GM21360 (cell line): ENCODE data around the gene RUNDC1.

Experiments used
- ATAC-seq: cut with Tn5 transposase; IDR thresholded peaks from one replicate; pipeline ENCODE4 v1.9.1; 2021; ENCODE audit warnings: mild to moderate bottlenecking, moderate library complexity; ENCODE audit not compliant: unreplicated experiment

Gene RUNDC1

DNA sequence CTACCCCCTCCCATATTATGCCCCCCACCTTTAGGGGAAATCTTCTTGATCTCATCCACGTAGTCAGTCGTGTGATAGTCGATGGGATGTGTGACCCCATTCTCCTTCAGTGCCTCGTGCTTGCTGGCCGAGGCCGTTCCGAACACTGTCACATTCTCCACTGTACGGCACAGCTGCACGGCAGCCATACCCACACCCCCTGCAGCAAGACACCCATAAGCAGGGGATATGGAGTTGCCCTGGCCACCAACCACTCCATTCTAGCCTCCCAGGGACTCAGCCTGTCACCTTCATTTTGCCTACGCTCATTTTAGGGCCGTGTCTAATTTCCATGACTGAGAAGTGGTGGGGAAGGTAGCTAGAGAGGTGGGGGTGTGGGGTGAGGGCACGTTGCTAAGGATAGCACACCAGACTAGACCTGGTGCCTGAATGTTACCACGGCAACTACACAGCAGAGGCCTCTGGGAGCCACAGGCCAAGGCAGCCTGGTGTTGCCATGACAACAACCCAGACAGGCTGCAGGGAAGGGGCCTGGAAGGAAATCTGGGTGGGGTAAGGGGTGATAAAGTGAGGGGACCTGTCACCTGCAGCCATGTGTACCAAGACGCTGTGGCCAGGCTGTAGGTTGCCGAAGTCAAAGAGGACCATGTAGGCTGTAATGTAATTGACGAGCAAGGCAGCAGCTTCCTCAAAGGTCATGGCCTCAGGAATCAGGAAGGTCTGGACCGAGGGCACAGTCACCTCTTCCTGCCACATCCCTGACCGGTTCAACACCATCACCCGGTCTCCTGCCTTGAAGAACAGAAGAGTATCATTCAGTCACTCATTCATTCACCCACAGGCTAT lies 37.9 kb downstream of the RUNDC1 start:
- no peak for ATAC-seq

DNA sequence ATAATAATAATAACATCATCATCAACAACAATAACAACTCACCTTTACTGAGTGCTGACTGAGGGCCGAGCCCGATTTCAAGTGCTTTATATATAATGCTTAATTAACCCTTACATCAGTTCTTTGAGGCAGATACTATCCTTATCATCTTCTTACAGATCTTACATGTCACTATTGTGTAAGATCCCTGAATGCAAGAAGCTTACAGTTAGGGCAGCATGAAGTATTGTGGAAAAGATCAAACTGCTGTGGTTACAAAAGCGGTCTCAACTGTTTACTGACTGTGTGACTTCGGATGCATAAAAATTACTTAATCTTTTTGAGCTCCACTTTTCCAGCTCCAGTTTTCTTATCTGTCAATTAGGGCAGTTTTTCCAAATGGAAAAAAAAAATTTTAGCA lies 38.6 kb downstream of the RUNDC1 start:
- ATAC-seq: no peak

DNA sequence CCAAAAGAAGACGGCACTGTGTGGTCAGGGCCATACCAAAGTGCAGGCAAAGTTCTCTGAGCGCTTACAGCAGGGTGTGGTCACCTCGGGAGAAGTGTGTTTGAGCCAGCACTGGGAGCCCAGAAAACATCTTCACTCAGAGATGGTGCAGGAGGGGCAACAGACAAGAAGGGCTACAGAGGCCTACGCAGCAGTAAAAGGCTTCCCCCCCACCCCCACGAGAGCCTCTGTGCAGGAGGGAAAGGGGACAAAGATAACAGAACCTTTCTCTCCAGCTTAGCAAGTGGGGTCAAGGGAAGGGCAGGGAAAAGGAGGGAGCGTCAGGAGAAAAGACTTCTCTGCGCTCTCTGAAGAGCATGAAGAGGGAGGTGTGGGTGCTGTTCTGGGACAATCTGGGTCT lies 39.1 kb downstream of the RUNDC1 start:
- no peak for ATAC-seq

DNA sequence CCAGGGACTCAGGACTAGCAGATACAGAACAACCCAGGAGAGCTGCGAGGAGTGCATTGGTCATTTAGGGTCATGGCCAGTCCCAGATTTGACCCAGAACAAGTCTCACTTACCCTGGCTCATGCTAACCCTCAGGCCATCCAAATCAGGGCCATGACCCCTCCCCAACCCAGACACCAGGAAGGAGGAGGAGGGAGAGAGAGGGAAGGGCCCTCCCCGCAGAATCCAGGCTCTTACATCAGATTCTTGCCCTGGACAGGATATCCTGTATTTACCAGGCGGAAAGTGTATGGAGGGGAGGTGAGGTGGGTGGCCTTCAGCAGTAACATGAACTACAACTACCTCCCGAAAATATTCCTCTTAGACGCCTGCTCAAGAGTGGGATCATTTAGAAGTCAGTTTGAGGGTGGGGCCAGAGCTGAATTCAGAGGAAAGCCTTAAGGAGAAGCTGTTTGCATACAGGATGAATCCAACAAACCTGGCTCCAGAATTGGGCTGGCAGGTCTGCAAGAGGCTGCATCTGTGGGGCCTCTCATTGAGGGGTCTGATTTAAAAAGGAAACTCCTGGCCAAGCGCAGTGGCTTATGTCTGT lies 39.8 kb downstream of the RUNDC1 start:
- no peak for ATAC-seq

DNA sequence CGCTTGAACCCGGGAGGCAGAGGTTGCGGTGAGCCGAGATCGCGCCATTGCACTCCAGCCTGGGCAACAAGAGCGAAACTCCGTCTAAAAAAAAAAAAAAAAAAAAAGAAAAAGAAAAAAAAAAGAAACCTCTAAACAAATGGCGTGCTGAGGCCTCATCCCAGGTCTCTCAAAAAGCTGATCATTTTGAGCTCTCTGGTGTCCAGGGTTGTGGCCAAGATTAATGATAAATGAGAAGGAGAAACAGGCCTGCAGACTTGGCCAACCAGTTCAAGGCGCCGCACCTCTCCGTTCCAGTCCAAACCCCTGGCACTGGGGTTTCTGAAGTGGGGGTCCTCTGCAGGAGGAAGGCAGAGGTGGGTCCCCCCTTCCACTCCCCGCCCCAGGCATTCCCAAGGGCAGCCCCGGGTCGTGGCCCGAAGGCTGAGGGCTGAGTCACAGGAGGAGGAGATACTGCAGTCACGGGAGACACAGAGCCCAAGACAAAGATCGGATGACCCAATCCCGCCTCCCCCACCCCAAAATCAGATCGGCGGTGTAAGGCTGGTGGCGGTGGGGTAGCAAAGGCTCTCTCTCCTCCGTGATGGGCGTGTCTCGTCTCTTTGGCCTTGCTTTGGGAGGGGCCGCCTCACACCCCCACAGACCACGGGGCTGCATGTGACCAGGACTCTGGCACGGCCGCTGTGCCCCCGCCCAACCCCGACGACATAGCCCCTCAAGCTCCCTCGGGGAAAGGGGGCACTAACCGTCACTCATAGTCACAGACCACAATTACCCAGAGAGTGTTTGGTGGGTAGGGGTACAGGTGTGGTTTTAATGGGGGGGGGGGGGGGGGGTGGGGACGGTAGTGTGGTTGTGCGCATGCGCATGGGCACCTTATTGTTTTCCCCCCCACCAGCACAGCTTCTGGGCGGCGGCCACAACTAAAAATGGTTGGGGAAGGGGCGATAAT lies 40.7 kb downstream of the RUNDC1 start:
- ATAC-seq: no peak

DNA sequence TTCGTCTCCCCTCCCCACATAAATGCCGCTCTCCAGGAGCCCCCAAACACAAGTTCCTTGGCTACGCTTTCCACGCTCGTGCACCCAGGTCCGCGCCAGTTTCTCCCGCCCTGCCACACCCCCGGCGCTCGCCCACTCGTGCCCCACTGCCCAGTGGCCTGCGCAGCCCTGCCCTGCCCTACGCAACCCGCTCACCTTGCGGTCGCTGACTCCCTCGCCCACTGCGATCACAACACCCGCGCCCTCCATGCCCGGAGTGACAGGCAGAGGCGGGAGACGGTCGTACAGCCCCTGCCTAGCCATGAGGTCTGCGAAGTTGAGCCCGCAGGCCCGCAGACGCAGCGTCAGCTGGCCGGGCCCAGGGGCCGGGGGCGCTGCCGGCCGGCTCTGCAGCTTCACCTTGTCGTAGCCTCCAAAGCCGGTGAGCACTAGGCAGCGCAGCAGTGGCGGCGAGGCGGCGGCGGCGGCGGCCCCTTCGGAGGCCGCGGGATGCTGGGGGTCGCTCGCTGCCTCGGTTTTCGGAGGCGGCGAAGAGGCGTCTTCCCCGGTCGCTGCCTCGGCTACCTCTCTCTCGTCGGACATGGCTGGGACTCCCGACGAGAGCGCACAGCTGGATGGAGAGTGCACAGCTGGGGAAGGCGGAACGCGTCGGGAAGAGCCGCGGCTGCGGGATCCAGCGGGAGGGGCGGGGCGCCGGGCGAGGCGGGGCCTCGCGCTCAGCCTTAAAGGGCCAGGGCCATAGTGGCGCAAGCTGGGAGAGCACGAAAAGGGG lies 41.6 kb downstream of the RUNDC1 start, which contains the start of gene VAT1:
Gene VAT1, minus strand, starts transcription at position 645 of the 772 bp plus-strand sequence. Its CDS starts 63 bp downstream, at position 582.
- no peak for ATAC-seq

DNA sequence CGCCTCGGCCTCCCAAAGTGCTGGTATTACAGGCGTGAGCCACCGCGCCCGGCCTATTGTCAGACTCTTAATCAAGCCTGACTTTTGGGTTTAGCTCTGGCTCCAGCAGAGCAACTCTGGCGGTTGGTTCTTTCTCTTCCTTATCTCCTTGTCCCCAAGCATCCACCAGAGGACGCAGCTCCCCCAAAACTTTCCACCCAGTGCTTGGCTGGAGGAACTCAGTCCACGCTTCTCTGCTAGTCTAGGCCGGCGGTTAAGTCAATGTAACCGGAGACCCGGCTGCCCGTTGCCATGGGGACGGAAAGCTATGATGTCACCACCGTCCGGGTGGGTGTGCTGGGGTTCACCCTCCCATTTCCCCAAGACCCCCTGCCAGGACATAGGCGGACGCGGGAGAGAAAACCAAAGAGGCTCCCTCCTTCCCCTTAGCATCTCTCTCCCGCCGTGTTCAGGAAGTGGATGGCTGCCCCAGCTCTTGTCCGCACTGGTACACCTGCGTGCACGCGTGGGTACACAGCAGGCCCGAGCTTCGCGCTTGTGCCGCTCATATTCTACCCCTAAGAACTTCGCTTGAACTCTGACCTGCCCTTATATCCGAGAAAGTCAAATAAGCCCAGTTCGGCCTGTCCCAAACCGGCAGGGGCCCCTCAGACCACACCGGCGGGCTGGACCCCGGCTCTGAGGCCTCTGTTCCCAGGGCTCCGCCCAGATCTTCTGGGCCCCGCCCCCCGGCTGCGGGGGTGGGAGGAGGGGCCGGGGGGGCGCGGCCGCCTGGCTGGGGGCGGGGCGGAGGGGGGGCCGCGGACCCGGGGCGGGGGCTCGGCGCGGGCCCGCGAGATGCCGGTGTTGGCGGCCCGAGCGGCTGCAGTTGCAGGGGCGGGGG lies 44.3 kb downstream of the RUNDC1 start, which contains the start of gene RND2:
Gene RND2, plus strand, starts transcription at position 825 of the 883 bp plus-strand sequence. CDS start 117 bp downstream, outside the sequence.
- ATAC-seq: no peak

DNA sequence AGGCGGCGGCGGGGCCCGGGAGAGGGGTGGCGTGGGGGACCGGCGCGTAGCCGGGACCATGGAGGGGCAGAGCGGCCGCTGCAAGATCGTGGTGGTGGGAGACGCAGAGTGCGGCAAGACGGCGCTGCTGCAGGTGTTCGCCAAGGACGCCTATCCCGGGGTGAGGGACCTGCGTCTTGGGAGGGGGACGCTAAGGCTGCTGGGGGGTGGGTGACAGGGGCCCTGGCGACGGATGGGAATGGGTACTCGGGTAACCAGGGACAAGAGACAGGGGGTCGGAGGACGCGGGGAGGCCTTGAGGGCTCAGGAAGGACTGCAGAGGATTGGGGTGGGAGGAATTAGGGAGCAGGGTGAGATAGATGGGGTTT lies 44.9 kb downstream of the RUNDC1 start:
- no peak for ATAC-seq

DNA sequence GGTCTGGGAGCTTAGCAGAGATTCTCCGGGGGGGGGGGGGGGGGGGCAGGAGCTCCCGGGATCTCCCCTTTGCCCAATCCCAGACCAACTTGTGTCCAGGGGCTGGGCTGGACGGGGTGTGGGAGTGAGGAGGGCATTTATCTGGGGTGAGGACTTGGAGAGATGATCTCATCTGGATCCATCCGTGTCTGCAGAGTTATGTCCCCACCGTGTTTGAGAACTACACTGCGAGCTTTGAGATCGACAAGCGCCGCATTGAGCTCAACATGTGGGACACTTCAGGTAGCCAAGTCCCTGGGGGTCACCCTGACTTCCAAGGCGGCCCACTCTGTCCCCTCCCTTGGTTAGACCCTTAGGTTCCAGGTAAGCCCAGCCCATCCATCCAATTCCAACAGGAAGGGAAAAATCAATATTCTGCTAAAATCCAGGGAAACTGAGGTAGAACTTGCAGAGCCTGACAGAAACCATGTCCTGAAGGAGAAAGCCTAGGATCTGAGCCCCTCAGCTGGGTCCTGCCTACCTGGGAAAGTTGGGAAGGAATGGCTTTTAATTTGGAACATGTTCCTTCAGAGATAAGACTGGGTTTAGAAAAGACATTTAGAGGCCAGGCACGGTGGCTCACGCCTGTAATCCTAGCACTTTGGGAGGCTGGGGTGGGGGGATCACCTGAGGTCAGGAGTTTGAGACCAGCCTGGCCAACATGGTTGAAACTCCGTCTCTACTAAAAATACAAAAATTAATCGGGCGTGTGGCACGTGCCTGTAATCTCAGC lies 45.6 kb downstream of the RUNDC1 start:
- no peak for ATAC-seq

DNA sequence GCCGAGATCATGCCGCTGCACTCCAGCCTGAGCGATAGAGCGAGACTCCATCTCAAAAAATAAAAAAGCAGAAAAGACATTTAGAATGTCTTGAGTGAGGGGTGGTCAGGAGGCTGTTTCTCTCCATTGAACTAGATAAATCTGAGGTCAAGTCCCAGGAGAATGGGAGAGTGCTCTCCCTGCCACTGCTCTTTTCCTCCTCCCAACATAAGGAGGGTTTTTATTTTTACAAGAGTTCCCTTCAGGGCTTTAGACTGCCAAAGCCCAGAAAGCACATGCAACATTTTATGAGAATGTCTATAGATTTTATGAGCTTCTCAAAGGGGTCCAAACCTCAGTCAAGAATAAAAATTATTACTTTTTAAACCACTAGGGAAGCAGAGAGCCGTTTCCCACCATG lies 46.2 kb downstream of the RUNDC1 start:
- ATAC-seq: no peak

DNA sequence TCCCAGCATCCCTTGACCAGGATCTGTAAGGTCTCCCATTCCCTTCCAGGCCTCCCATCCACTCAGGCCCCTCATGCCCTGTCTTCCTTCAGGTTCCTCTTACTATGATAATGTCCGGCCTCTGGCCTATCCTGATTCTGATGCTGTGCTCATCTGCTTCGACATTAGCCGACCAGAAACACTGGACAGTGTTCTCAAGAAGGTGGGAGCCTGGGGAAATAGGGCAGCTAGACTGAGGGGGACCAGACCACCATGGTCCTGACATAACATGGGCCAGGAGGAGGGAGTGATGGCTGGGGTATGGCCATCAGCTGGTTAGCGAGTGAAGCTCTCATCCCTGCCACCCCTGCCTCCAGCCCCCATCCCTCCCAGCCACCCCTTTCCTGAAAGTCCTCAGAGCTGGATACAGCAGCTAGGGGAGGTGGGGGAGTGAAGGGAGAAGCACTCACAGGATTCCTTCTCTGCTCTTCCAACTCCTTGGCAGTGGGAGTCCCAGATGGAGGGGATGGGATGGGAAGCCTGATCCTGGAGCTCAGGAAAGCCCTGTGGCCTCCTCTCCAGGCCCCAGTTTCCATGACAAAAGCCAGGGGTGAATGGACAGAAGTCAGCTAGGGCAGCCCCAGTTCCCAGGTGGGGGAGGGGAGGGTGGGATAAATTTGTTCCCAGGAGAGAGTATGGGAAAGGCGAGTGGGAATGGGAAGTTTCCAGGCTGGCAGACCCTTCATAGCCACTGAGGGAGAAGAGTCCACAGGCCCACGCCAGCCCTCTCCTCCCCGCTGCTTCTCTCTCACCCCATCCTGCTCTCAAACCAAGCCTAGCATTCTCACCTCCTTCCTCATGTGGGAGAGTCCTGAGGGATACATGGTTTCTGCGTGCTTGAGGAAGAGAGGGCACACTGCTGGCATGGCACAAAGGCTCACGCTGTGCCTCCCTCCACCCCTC lies 47.0 kb downstream of the RUNDC1 start:
- no peak for ATAC-seq

DNA sequence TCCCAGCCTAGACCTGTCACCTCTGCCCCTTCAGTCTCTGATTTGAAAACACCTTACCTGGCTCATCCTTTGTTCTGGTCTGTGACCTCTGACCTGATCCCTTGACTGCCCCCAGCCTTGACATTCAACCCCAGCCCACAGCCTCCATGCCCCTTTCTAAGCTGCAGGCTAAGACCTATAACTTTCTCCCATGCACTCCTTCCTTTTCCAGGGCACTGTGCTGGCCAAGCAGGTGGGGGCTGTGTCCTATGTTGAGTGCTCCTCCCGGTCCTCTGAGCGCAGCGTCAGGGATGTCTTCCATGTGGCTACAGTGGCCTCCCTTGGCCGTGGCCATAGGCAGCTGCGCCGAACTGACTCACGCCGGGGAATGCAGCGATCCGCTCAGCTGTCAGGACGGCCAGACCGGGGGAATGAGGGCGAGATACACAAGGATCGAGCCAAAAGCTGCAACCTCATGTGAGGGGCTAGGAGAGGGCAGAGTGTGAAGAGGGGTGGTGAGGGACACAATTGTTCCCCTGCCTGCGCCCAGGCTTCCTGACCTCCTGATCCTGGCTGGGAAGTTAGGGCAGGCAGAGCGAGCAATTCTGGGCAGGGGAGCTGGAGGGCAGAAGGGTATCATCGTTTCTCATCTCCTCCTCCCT lies 48.0 kb downstream of the RUNDC1 start:
- no peak for ATAC-seq

DNA sequence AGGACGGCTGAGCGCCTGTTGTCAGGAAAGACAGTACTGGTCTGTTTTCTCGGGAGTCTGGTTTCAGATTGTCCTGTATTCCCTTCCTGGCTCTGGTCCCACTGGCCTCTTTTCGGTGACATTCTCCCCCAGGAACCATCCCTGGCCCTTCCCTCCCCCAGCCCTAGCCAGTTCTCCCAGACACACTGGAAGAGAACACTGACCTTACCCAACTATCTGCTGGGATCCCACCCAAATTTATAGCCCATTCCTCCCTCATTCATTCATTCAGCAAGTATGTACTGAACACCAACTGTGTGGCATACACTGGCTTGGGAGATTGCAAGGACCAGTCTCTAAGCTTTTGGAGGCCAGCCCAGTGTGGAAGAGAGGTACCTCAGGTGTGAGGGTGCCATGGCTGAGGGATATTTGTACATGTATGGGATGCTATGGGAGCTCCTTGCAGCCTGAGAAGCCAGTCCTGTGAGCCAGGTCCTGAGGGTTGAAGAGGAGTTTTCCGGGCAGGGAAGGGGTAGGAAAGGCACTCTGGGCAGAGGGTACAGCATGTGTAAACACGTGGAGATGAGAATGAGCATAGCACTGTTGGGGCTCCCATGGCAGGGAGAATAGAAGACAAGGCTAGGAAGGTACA lies 49.9 kb downstream of the RUNDC1 start:
- ATAC-seq: no peak

DNA sequence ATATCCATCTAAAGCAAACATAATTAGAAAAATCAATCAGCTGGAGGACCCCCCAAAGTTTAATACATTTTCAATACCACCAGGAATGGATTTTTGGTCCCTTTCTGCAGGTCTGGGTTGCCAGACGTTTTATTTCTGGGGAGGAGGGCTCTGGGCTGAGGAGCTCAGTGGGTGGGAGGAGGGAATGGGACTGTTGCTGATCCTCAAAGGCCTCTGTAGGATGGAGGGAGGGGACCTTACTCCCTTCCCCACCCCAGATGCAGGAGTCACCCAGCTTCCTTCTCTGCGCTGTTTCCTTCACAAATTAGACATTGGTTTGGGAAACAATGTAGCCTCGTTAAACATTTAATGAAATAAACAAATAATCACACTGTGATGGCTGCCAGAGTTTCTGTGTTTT lies 51.3 kb downstream of the RUNDC1 start:
- ATAC-seq: no peak

DNA sequence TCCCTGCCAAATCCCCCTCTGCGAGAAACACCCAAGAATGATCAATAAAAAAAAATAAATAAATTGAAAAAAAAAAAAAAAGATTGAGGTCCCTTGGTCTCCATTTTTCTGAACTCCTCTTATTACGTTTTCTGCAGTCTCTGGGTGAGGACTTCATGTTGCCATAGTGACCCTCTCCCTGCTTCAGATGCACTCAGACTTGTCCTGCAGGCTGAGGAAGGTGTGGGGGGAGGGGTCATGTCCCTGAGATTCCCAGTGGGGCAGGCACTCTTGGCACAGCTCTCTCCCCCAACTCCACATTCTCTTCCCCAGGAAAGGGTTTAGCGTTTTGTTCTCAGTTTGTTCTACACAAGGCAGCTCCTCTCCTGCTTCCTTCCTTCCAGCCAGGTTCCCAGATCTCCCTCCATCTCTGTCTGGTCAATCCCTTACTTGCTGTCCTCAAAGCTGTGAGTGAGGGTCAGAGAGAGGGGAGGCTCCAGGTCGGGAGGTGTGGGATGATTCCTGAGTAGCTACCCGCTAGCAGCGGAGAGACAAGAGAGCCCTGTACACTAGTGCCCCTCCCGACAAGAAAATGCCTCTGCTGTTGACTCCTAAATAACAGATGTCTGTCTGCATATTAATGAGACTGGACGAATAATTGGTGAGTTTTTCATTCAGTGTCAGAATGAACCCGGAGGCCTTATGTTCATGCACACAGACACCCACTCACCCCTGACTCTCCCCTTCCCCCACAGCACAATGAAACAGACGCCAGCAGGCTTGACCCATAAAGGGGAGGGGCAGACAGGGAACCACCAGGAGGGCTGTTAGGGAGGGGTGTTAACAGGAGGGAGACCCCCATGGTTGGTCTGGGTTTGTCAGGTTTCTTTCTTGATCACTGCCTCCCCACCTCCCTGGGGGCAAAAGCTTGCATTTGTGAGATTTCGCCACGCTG lies 53.9 kb downstream of the RUNDC1 start:
- no peak for ATAC-seq

DNA sequence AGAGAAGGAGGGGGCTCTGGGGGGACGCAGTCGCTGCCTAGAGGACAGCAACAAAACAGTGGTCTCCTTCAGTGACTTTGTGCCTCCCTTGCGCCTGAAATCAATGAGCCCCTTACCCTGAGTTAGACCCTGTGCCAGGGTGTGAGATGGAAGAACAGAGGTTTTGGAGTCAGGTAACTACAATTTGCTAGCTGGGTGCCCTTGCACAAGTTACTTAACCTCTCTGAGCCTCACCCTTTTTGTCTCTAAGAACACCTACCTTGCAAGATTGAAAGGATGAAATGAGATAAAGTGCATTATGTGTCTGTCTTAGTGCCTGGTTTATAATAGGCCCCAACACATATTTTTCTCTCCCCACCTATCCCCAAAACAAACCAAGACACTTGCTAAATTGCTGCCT lies 54.5 kb downstream of the RUNDC1 start:
- no peak for ATAC-seq
